GM23338 (cell line): ENCODE data around the gene ERRFI1. TPM values are rescaled to one million over a fixed set of nuclear protein-coding genes. Genes with fewer than 3 reads are reported as not detected.

Experiments
- ATAC-seq: fragments of 200-7000 bp; cut with Tn5 transposase; 3 replicates; pipeline ENCODE4 v1.9.1; 2020
- DNase-seq: peaks from one replicate; pipeline ENCODE4 v3.0.0-alpha.2; 2015; ENCODE audit warnings: low spot score
- H2AFZ ChIP-seq: fragments of 200-600 bp; sonication (generic); 2 replicates; pipeline ENCODE4 v1.8.0; 2016; ENCODE audit warnings: antibody characterized with exemption, mild to moderate bottlenecking, moderate library complexity
- H3F3A ChIP-seq: fragments of 200-600 bp; sonication (generic); replicated peaks from 2 replicates; pipeline ENCODE4 v1.8.0; 2017; ENCODE audit warnings: antibody characterized with exemption, mixed run types, low read depth
- H3K27ac ChIP-seq: fragments of 200-600 bp; sonication (generic); 2 replicates; pipeline ENCODE4 v1.6.1; 2016; ENCODE audit warnings: low read depth
- H3K27me3 ChIP-seq: fragments of 200-600 bp; sonication (generic); 2 replicates; pipeline ENCODE4 v1.8.0; 2016; ENCODE audit warnings: mild to moderate bottlenecking, mixed run types, moderate library complexity; ENCODE audit not compliant: insufficient read depth
- H3K36me3 ChIP-seq: fragments of 200-600 bp; sonication (generic); 2 replicates; pipeline ENCODE4 v1.8.0; 2016; ENCODE audit warnings: mild to moderate bottlenecking; ENCODE audit not compliant: insufficient read depth
- H3K4me1 ChIP-seq: fragments of 200-600 bp; sonication (generic); 2 replicates; pipeline ENCODE4 v1.8.0; 2016; ENCODE audit warnings: mild to moderate bottlenecking, moderate library complexity; ENCODE audit not compliant: insufficient read depth
- H3K4me2 ChIP-seq: fragments of 200-600 bp; sonication (generic); 2 replicates; pipeline ENCODE4 v1.7.1; 2017; ENCODE audit warnings: mixed run types
- H3K4me3 ChIP-seq: fragments of 200-600 bp; sonication (generic); 2 replicates; pipeline ENCODE4 v1.6.1; 2016; ENCODE audit warnings: mixed run types
- H3K79me2 ChIP-seq: fragments of 200-600 bp; sonication (generic); replicated peaks from 2 replicates; pipeline ENCODE4 v1.8.0; 2017; ENCODE audit warnings: mild to moderate bottlenecking; ENCODE audit not compliant: insufficient read depth
- H3K9me2 ChIP-seq: fragments of 200-600 bp; sonication (generic); 2 replicates; pipeline ENCODE4 v1.8.0; 2017; ENCODE audit not compliant: insufficient read depth
- H4K20me1 ChIP-seq: fragments of 200-600 bp; sonication (generic); replicated peaks from 2 replicates; pipeline ENCODE4 v1.8.0; 2017; ENCODE audit warnings: mild to moderate bottlenecking; ENCODE audit not compliant: insufficient read depth
- H3K27ac Mint-ChIP-seq: 2 replicates; pipeline ENCODE4 v1.8.0; 2020; ENCODE audit warnings: inconsistent platforms, mild to moderate bottlenecking, moderate library complexity, mixed read lengths
- H3K27me3 Mint-ChIP-seq: 3 replicates; pipeline ENCODE4 v1.8.0; 2022; ENCODE audit warnings: low read depth, mild to moderate bottlenecking, moderate library complexity, mixed read lengths, inconsistent platforms; ENCODE audit not compliant: insufficient read depth, poor library complexity
- H3K36me3 Mint-ChIP-seq: 3 replicates; pipeline ENCODE4 v1.8.0; 2021; ENCODE audit warnings: low read depth, mild to moderate bottlenecking, inconsistent platforms, moderate library complexity, mixed read lengths
- H3K4me1 Mint-ChIP-seq: 3 replicates; pipeline ENCODE4 v1.8.0; 2020; ENCODE audit warnings: mild to moderate bottlenecking, inconsistent platforms, mixed read lengths
- H3K4me3 Mint-ChIP-seq: 3 replicates; pipeline ENCODE4 v1.8.0; 2021; ENCODE audit warnings: moderate library complexity, mild to moderate bottlenecking, inconsistent platforms, mixed read lengths
- H3K9me3 Mint-ChIP-seq: 3 replicates; pipeline ENCODE4 v1.8.0; 2020; ENCODE audit warnings: moderate library complexity, mild to moderate bottlenecking, inconsistent platforms, mixed read lengths
- CREB1 ChIP-seq: fragments of 250-450 bp; sonication (Bioruptor Pico); IDR thresholded peaks from 2 replicates; pipeline ENCODE4 v1.5.0; 2020; ENCODE audit warnings: low read depth, mild to moderate bottlenecking, moderate library complexity
- EZH2 ChIP-seq: fragments of 200-600 bp; sonication (generic); IDR thresholded peaks from one replicate; pipeline ENCODE4 v1.8.0; 2017; ENCODE audit warnings: antibody characterized with exemption, mild to moderate bottlenecking, low read depth; ENCODE audit not compliant: unreplicated experiment
- JUNB ChIP-seq: IDR thresholded peaks from one replicate; pipeline ENCODE4 v1.6.1; 2016; ENCODE audit warnings: antibody characterized with exemption; ENCODE audit not compliant: unreplicated experiment
- STAT1 ChIP-seq: IDR thresholded peaks from one replicate; pipeline ENCODE4 v1.6.1; 2016; ENCODE audit warnings: antibody characterized with exemption; ENCODE audit not compliant: unreplicated experiment
- ZNF114 ChIP-seq: fragments of 250-450 bp; sonication (Bioruptor Pico); IDR thresholded peaks from 2 replicates; pipeline ENCODE4 v1.5.0; 2020; ENCODE audit warnings: mild to moderate bottlenecking, moderate library complexity
- polyA plus RNA-seq: library from polyadenylated mRNA; unstranded; fragments of >200 nt; fragmentation: Nextera tagmentation; extraction: Ambion mirVana; gene quantifications from 2 replicates; pipeline ENCODE4 v1.2.1, GENCODE V29; 2016
- total RNA-seq: library from RNA; depleted of rRNA; stranded (reverse); fragments of >200 nt; shearing (Covaris generic); gene quantifications from 2 replicates; pipeline ENCODE4 v1.2.3, GENCODE V29; 2014
- TF ChIP-seq, protein P1 (sequence below), 2 experiments: fragments of 200-600 bp in 1 of 2; sonication (generic) in 1 of 2; conservative IDR thresholded peaks; 2 replicates each; pipeline versions ENCODE4 v1.5.1 to v1.6.1; 2016 to 2017; ENCODE audit warnings: antibody characterized with exemption in 2 of 2, low read depth in 2 of 2, mild to moderate bottlenecking in 2 of 2, moderate library complexity in 1 of 2
- TF ChIP-seq, protein P2 (sequence below): IDR thresholded peaks from one replicate; pipeline ENCODE4 v1.6.1; 2018; ENCODE audit warnings: antibody characterized with exemption; ENCODE audit not compliant: unreplicated experiment
- TF ChIP-seq, protein P3 (sequence below): IDR thresholded peaks from 2 replicates; pipeline ENCODE4 v1.6.1; 2016; ENCODE audit warnings: antibody characterized with exemption

ERRFI1 gene
- total and polyA plus RNA-seq, 2 experiments from 2014 or later: 22.9 to 59.8 TPM

DNA sequence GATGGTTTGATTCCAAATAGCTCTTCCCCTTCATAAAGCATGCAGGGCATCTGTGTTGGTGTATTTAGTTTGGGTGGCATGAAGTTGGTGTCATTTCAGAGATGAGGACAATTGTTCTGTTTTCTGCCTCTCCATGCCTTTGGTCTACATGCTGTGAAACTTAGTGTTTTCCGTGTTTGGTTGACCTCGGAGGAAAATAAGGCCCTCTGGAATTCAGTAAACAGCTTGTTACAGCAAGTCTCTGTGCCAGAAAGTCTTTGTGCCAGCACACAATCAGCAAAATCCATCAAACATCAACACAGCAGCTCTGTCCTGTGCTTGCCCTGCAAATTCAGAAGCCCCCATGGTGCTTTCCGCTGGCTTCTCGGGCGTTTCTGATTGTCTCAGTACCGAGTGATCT lies 55.1 kb downstream of the ERRFI1 start (continued):
- TF ChIP-seq, protein P1, sequence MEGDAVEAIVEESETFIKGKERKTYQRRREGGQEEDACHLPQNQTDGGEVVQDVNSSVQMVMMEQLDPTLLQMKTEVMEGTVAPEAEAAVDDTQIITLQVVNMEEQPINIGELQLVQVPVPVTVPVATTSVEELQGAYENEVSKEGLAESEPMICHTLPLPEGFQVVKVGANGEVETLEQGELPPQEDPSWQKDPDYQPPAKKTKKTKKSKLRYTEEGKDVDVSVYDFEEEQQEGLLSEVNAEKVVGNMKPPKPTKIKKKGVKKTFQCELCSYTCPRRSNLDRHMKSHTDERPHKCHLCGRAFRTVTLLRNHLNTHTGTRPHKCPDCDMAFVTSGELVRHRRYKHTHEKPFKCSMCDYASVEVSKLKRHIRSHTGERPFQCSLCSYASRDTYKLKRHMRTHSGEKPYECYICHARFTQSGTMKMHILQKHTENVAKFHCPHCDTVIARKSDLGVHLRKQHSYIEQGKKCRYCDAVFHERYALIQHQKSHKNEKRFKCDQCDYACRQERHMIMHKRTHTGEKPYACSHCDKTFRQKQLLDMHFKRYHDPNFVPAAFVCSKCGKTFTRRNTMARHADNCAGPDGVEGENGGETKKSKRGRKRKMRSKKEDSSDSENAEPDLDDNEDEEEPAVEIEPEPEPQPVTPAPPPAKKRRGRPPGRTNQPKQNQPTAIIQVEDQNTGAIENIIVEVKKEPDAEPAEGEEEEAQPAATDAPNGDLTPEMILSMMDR (conservative IDR thresholded peaks at IDR 0.05; ENCODE audit: low read depth in 2 of 2): no peak
- TF ChIP-seq, protein P2, sequence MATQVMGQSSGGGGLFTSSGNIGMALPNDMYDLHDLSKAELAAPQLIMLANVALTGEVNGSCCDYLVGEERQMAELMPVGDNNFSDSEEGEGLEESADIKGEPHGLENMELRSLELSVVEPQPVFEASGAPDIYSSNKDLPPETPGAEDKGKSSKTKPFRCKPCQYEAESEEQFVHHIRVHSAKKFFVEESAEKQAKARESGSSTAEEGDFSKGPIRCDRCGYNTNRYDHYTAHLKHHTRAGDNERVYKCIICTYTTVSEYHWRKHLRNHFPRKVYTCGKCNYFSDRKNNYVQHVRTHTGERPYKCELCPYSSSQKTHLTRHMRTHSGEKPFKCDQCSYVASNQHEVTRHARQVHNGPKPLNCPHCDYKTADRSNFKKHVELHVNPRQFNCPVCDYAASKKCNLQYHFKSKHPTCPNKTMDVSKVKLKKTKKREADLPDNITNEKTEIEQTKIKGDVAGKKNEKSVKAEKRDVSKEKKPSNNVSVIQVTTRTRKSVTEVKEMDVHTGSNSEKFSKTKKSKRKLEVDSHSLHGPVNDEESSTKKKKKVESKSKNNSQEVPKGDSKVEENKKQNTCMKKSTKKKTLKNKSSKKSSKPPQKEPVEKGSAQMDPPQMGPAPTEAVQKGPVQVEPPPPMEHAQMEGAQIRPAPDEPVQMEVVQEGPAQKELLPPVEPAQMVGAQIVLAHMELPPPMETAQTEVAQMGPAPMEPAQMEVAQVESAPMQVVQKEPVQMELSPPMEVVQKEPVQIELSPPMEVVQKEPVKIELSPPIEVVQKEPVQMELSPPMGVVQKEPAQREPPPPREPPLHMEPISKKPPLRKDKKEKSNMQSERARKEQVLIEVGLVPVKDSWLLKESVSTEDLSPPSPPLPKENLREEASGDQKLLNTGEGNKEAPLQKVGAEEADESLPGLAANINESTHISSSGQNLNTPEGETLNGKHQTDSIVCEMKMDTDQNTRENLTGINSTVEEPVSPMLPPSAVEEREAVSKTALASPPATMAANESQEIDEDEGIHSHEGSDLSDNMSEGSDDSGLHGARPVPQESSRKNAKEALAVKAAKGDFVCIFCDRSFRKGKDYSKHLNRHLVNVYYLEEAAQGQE: no peak
- TF ChIP-seq EZH2 (no peak), CREB1 (CRISPR knock-in tag) (no peak)
- TF ChIP-seq, protein P3, sequence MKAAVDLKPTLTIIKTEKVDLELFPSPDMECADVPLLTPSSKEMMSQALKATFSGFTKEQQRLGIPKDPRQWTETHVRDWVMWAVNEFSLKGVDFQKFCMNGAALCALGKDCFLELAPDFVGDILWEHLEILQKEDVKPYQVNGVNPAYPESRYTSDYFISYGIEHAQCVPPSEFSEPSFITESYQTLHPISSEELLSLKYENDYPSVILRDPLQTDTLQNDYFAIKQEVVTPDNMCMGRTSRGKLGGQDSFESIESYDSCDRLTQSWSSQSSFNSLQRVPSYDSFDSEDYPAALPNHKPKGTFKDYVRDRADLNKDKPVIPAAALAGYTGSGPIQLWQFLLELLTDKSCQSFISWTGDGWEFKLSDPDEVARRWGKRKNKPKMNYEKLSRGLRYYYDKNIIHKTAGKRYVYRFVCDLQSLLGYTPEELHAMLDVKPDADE: no peak

DNA sequence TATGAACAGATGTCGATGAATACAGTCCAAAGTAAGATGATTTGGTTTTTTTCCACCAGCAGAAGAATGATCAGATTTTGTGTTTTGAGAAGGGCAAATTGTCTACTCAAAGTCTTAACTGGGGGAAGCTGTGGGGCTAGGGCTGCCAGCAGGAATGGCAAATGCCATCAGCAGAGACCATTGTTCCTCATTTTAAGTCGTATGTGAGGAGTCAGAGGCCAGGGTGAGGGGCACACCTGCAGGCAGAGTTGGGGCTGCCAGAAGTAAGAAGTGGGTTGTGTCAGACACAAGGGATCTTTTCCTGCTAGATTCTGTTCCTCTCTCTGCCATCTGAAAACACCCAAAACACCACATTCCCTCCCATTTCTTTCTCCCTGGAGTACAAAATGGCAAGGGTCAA lies 55.9 kb downstream of the ERRFI1 start:
- no peak overlapping the region for H2AFZ ChIP-seq
- Mint-ChIP-seq H3K9me3 (no peaks in the 10 kb centered on the region), H3K4me3 (no peak overlapping the region), H3K27me3 (peaks cover 8% of the 10 kb centered on the region), H3K36me3 (peaks cover 73% of the 10 kb centered on the region), H3K4me1 (no peaks in the 10 kb centered on the region), H3K27ac (no peak overlapping the region)
- no peak overlapping the region for H3K27ac ChIP-seq
- H3K9me2 ChIP-seq: no peaks in the 10 kb centered on the region
- H3K79me2 ChIP-seq: peaks cover 47% of the 10 kb centered on the region
- no peaks in the 10 kb centered on the region for H3K27me3 ChIP-seq
- ATAC-seq: no peak
- no peak overlapping the region for H3K4me2 ChIP-seq
- no peaks in the 10 kb centered on the region for H3K4me1 ChIP-seq
- H4K20me1 ChIP-seq: peaks cover 21% of the 10 kb centered on the region
- no peak overlapping the region for H3K4me3 ChIP-seq
- no peaks in the 10 kb centered on the region for H3F3A ChIP-seq
- DNase-seq: no peak
- peaks cover 54% of the 10 kb centered on the region for H3K36me3 ChIP-seq
- no peak for TF ChIP-seq CREB1 (CRISPR knock-in tag)
- TF ChIP-seq JUNB: no peak
- TF ChIP-seq STAT1: no peak
- TF ChIP-seq, protein P2: no peak
- TF ChIP-seq ZNF114 (CRISPR knock-in tag): no peak
